Cerebellar cortex (tissue), 1 donor: ENCODE measurements around the gene GDF2.

Experiments used
- DNase-seq: peaks from one replicate; pipeline ENCODE4 v3.0.0-alpha.2; 2015; ENCODE audit warnings: low spot score

GDF2 gene

DNA sequence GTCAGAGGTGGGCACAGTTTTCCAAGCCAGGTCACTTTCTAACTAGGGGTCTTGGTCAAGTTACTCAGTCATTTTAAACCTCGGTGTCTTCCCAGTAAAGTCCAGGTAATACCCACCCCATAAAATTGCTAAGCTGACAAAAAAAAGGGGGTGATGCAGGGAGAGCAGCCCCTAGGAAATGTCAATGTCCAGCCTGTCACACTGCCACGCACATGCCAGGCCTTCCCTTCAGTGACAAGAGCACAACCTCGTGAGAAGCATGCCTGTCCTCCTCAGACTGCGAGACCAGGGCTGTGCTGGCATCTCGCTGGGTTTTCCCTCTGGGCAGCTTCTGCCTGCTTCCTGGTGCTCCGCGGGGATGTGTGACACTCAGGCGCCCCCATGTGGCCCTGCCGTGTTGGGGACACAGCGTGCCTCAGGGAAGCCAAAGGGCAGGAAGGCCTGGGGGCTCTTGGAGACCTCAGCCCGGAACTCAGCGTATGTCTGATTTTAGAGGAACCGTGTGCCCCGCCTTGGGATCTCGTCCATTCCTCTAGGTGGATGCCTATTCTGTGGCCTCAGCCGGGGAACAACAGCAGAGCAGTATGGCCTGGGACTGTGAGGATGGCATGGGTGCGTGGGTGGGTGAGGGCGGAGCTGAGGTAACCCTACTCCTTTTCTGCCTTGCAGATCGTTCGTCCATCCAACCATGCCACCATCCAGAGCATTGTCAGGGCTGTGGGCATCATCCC lies 10.2 kb upstream of the GDF2 start:
- peak; percentile 68 for DNase-seq

DNA sequence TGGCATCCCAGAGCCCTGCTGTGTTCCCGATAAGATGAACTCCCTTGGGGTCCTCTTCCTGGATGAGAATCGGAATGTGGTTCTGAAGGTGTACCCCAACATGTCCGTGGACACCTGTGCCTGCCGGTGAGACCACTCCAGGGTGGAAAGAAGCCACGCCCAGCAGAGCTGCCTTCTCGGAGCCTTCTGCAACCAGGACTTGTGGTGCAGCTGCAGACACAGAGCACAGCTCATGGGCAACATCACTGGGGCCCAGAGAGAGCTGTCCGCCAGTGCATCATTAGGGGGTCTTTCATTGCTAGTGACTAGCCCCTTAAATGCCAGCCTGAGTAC lies 9.6 kb upstream of the GDF2 start:
- DNase-seq = no peak

DNA sequence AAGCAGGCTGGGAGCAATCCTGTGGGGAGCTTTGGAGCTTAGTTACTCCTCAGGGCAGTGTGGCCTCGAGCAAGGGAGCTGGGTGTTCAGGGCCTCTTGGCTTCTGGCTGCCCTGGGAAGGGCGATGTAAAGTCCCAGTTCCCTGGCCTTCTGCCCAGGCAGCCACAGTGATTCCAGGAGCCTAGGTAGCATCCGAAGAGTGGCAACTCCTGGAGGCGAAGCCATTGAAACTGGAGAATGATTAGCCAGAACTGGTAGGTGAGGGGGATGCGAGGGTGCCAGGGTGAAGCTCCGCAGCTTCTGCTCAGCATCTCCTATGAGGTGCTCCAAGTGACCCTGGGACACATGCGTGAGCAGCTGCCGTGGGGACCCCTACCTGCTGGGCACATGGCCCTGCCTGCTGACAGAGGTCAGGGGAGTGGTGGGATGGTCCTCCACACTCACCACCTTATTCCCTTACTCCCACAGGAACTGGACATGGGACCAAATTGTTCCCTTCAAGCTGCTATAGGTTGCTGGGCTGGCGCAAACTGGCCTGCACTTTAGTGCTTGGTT lies 7.8 kb upstream of the GDF2 start:
- DNase-seq = no peak

DNA sequence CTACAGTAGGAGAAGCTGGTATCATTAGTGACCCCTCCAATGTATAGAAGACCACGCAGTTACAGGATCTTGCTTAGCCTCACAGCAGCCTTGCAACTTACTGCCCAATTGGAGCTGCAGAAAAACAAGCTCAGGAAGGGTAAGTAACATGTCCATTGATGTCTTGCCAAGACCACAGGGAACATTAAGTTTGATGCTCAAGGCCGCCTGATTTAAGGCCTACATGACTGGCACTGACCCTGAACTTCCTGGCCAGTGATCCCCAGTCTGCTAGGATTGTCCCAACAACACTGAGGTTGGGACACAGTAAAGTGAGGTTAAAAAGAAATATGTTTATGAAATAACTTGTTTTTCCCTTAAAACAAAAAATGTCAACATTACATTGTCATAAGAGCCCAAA lies 6.8 kb upstream of the GDF2 start:
- no peak for DNase-seq

DNA sequence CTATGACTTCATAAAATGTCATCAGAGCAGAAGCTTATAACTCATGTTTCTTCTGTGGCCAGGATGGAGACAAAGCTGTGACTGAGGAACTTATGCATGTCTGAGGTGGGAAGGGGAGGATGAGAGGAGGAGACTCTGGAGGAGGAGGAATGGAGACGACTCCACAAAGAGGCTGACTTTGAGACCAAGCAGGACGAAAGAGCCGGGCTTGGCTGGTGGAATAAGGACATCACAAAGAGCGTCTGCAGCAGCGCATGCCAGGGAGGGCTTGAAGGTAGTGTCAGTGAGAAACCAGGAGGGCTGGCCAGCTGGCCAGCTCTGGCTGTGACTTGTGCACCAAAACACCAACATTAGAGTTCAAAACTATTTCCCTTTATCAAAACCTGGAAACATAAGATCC lies 6.1 kb upstream of the GDF2 start:
- no peak for DNase-seq

DNA sequence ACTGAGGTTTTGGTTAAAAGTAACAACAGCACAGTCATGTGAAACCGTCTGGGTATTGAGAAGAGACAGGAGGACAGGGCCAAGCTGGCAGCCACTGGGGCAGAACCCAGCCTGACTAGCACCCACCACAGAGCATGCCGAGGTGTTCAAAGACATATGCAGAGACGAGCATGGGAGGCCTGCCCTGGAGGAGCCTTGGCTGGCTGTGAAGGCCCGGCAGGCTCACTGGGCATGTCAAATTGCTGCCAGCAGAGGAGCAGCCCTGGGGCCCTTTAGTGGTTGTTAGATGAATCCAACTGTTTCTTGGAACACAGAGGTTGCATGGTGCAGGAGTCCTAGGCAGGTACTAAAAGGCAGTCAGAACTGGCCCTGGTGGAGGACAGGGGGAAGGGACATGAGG lies 5.0 kb upstream of the GDF2 start:
- DNase-seq = no peak

DNA sequence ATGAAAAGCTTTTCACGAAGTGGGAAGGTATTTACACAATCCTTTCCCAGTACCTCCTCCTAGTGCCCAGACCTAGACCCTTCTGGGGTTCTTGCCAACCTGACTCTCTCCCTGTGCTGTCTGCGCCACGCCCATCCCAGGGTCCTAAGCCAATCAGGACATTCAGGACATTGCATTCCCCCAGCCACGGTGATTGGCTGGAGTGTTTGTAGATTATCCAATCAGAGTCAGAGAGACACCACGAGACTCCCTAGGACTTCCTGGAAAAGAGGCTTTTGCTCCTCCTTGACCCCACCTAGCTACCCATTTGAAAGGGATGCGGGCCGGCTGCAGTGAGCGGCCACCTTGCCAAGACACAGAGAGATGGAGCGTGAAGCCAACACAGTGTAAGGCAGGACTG lies 3.5 kb upstream of the GDF2 start:
- DNase-seq = no peak

DNA sequence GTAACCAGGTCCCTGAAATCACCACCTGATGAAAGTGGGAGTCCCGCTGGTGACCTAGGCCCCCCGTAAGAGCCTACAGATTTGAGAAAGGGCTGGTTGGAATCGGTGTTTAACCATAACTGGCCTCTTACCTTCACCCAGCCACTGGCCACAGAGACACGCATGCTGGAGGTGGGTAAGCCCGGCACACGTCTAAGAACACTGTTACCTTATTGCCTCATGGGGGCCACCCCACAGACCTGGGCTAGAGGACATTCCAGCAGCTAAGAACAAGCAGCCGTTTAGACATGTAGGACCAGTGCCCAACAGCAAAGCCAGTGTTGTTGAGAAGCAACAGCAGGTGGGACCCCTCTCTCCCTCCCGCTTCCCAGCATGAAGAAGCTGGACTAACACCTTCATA lies 2.5 kb upstream of the GDF2 start:
- no peak for DNase-seq

DNA sequence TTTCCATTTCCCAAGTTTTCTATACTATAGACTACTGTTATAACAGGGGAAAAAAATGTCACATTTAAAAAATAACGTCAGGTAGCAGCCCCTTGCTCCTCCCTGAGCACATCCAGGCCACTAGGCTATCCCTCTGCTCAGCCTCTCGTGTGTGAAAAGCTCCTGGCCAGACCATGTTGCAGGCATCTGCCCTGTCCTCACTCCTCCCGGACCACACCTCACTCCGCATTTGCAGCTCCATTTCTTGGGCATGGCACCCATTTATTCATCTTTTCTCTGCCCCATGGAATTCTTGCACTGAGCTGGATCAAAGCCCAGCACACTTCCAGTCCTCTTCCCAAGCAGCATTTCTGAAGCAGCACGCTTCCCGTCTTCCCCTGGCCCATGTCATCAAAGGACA lies 1.4 kb upstream of the GDF2 start:
- DNase-seq = no peak

DNA sequence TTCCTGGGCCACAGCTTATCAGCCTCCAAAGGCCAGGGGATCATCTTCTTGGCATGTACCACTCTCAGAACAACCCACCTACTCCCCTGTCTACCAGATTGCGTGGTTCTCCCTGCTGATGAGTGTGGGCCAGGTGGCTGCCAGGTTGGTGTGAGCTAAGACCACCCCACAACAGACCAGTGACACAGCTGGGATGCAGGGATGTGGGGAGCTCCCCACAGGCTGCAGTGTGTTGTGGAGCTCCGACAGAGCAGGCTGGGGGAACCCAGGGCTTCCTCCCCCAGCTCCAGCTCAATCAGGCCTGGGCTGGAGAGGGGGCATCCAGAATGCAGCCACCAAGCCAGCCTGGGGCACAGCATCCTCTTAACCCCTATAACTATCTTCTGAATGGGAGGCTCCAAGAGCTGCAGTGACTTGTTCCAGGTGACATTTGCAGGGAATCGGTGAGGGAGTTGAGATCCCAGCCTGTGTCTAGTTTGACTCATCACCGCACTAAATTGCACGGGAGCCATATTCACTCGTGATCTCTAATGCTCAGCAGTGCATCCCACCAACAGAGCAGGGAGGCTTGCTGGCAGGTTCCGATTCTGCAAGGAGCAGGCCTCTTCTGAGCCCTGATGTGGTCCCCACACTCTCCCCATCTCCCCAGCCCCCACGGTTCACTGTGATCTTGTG lies 596 bp upstream of the GDF2 start:
- DNase-seq = no peak

DNA sequence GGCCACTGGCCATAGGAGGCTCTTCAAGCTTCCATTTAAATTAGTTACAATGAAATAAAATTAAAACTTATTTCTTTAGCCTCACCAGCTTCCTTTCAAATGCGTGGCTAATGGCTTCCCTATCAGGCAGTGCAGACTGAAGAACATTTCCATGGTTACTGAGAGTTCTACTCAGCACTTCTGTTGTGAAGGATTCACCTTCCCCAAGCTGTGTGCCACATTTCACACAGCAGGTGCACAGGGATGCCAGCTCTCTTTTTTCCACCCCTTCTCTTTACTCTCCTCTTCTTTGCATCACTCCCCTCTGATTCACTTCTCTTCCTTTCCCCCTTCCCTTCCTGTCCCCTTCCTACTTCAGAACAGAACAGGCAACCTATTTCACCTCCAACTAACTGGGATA lies 833 bp downstream of the GDF2 start:
- DNase-seq = no peak

DNA sequence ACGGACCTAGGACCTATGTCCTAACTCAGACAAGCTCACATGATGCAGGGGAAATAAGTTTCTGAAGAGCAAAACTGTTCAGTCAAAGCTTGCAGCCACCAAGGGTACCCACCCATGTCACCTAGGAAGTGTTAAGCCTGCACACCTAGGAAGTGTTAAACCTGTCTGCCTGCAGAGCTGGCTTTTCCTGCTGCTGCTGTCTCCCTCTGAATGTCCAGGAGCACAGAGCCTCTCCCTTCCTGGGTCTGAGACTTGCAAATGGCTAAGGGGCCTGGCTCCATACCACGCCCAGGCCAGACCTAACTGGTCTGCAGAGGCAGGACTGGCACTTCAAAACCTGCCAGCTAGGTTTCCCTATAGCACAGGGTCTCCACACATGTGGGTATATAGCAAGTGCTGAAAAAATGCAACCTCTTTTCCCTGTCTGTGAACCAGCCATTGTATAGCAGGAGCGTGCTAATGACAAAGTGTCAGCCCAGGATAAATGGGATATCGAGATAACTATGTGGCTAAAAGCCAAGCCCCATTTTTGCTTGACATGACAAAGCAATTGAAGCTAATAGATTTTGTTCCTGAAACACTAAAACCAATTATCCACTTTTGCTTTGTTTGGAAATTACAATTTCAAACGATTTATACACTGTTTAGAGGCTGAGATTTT lies 1.5 kb downstream of the GDF2 start:
- DNase-seq = no peak

DNA sequence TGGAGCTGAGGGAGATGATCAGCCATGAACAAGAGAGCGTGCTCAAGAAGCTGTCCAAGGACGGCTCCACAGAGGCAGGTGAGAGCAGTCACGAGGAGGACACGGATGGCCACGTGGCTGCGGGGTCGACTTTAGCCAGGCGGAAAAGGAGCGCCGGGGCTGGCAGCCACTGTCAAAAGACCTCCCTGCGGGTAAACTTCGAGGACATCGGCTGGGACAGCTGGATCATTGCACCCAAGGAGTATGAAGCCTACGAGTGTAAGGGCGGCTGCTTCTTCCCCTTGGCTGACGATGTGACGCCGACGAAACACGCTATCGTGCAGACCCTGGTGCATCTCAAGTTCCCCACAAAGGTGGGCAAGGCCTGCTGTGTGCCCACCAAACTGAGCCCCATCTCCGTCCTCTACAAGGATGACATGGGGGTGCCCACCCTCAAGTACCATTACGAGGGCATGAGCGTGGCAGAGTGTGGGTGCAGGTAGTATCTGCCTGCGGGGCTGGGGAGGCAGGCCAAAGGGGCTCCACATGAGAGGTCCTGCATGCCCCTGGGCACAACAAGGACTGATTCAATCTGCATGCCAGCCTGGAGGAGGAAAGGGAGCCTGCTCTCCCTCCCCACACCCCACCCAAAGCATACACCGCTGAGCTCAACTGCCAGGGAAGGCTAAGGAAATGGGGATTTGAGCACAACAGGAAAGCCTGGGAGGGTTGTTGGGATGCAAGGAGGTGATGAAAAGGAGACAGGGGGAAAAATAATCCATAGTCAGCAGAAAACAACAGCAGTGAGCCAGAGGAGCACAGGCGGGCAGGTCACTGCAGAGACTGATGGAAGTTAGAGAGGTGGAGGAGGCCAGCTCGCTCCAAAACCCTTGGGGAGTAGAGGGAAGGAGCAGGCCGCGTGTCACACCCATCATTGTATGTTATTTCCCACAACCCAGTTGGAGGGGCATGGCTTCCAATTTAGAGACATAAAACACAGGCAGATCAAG lies 3.3 kb downstream of the GDF2 start:
- no peak for DNase-seq

DNA sequence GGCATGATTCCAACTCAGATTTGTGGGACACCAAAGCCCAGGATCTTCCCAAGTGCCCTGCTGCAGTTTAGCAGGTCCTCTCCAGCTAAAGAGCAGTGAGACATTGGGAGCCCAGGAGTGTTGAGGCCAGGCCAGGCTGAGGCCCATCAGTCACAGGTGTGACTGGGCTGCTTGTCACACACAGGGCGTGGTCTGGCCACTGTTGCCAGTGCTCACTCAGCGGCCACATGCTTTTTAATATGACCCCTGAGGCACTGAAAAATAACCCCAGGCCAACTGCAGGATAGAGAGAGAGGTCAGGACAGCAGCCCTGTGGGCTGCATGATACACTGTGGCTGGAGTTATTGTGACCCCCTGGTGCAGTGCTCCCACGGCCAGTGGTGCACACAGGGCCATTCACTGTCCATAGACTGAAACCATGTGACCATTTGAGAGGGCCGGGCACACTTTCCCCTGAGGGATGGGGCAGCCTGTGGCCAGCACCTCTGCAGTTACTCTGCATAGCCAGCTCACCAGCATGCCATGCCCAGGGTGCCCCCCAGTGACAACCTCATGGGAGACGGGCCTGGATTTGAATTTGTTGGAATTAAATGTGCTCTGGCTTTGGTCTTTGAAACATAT lies 4.2 kb downstream of the GDF2 start:
- DNase-seq = no peak

DNA sequence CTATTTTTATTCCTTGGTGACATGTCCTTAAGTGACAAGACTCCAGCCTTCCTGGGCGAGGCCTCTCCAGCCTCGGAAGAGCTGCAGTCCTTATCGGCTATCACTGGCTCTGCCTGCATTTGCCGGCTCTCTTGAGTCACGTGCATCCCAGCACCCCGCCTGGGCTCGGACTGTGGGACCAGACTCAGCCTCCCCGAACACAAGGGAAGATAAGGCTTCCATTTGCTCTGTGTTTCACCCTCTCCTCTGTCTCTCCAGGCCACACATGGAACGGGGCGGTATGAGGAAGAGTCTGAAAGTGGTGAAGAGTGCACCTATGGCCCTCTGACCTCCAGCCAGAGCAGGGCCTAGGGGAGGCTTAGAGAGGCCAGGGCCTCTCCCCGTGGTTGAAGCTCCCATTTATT lies 4.7 kb downstream of the GDF2 start:
- DNase-seq = no peak

DNA sequence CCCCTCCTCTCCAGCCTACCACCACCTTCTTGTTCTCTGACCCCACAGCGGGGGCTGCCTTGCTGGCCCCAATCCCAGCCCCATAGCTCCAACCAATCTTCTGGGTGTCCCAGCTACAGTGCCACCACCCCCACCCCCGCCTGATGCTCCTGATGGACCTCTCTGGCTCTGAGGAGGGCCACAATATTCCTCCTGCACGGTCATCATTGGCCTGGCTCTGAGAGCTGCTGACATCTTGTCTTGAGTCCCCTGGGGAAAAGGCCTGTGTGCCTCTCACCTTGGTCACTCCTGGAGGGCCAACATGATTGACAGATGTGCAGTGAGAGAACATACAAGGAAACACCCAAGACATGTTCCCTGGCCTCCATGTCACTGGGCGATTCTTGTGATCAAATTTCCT lies 7.6 kb downstream of the GDF2 start:
- DNase-seq = no peak

DNA sequence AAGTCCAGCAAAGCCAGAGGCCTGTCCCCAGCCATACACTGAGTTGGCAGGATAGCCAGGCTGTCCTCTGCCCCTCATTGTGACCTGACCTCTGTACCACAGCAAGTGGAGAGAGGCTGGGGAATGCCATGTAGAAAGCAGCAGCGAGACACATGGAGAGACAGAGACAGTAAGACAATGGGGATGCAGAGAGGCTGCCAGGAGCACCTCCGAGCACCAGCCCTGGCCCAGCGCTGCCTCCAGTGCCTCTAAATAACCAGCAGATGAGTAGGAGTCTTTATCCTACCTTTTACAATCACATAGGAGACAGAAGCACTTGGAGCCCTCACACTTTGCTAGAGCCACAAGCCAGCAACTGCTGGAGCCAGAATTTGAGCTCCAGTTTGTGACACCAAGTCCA lies 8.1 kb downstream of the GDF2 start:
- DNase-seq = no peak

DNA sequence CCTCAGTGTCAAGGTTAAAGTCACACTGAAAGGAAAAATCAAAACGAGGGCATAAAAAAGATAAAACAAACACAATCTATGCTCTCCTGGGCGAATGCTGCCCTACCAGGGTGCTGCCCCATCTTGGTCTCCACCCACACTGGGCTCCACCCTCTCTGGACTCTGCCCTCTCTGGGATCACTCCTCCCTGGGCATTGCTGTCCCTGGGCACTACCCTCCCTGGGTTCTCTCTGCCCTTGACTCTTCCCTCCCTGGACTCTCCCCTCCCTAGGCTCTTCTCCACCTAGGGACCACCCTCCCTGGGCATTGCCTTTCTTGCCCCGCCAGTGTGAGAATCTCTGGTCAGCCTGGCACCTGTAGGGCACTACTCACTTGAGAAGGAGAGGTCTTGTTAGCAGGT lies 8.6 kb downstream of the GDF2 start:
- no peak for DNase-seq

DNA sequence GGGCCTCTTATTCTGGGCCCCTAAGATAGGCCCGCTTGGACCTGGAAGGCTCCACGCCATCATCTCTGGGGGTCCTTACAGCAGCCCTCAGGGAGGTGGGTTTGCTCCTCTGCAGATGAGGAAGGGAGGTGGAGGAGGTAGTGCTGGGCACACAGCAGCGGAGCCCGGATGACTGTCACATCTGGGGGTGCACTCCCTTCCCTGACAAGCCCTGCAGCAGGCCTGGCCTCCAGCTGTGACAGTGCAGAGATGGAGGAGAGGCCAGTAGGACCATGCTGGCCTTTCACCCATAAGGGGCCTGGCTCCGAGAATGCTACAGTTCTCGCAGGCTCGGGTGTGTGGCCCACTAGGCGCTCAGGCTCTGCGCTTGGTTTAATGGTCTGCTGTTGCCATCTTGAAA lies 9.2 kb downstream of the GDF2 start:
- DNase-seq = no peak

DNA sequence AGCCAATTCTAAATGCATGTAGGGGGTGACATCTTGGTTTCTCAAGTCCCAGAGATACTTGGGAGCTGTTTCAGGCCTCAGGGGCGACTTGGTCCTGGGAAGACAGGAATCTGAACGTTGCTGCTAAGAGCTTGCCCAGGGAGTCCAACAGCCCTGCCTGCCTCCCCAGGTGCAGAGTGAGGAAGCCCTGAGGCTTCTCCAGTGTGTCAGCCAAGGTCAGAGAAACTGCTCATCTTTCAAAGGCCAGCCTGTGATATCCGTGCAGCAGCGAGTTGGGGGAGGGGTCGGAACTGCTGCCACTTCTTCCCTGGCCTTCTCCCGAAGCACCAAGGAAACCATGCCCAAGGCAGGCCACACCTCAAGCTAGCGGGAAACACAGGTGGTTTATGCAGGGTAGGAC lies 9.7 kb downstream of the GDF2 start:
- no peak for DNase-seq

DNA sequence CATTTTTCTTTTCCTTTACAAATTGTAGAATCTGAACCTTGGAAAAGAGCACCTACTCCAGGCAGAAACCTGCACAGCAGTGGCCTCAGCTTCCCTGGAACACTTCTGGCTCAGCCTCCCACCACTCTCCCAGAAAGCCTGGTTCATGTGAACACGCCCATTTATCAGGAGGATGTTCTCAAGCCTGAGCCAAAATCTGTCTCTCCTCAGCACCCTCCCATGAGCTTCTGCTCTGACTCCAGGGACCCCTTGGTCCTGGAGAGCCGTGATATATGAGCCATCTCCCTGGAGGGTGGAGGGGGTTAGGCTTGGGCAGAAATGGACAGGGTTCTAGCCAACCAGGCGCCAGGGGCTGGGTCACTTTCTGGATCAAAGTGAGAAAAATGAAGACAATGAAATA lies 10.1 kb downstream of the GDF2 start:
- DNase-seq = no peak

DNA sequence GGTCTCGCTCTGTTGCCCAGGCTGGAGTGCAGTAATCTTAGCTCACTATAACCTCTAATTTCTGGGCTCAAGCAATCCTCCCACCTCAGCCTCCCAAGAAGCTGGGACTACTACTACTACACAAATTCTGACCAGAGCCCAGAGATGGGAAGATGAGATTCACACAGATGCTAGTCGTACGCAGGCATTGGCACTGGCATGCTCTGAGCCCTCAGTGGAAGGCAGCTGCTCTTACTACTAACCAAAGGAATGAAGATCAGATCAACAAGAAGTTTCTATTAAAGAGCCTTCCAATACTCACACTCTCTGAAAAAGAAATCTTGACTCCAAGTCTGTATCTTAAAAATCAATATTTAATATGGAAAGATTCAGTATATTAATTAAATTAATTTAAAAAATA lies 10.7 kb downstream of the GDF2 start:
- no peak for DNase-seq
